Measurements from ENCODE around the gene HOXA13. TPM values are rescaled to one million over a fixed set of nuclear protein-coding genes. Genes with fewer than 3 reads are reported as not detected.

The HOXA13 gene
- total RNA-seq, 1 experiment from 2014 or later = 0.68 TPM

DNA sequence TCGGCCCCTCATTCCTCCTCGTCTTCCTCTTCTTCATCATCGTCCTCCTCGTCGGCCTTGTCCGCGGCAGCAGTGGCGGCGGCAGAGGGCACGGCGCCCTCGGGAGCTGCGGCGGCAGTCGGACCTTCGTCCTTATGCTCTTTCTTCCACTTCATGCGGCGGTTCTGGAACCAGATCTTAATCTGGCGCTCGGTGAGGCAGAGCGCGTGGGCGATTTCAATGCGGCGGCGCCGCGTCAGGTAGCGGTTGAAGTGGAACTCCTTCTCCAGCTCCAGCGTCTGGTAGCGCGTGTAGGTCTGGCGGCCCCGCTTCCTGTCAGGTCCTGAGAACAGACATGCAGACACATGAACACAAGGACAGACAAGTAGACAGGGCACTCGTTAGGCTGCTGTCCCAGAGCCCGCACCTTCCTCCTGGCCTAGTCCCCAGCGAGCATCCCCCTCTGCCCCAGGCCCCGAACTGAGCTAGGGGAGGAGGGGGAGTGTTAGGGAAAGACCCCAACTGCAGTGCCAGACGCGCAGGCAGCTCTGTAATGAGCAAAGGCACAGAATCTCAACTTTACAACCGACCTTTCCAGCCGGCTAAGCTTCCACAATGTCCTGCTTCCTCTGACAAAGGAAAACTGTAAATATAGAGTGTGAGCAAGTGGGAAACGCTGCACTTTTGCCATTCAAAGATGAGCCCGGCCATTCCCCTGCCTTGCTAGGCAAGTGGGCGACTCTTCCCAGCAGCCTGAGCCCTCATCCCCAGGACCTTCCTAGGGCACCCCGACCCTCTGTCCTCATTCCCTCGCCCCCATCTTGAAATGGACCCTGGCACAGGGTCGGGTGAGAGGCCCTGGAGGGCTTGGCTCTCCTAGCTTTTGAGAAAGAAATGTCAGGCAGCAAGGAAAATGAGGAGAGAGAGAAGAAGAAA is 44.7 kb downstream of the HOXA13 start:
- H3K27me3 ChIP-seq (replicated peaks; ENCODE audit: control insufficient read depth, insufficient read depth, low read length) = no peaks in the 10 kb centered on the region
- ChIA-PET POLR2A (no interaction called here), CTCF (no interaction called here)
- no peaks in the 10 kb centered on the region for H3K9me3 ChIP-seq
- Mint-ChIP-seq H3K4me3 (ENCODE audit: unreplicated experiment) (peak overlapping the region; percentile 93), H3K27me3 (ENCODE audit: insufficient read depth, unreplicated experiment) (no peaks in the 10 kb centered on the region), H3K9me3 (ENCODE audit: unreplicated experiment) (no peaks in the 10 kb centered on the region), H3K27ac (ENCODE audit: unreplicated experiment) (peak overlapping the region; percentile 93), H3K36me3 (ENCODE audit: insufficient read depth, unreplicated experiment) (peaks cover 27% of the 10 kb centered on the region), H3K4me1 (ENCODE audit: low read depth, unreplicated experiment) (peaks cover 7% of the 10 kb centered on the region)
- BruUV-seq (replicated peaks) = no TSS peak
- peak overlapping the region; percentile 49 for H3K4me3 ChIP-seq (ENCODE audit: low read depth, low read length)
- TF ChIP-seq CTCF (IDR thresholded peaks at IDR 0.05; ENCODE audit: insufficient read depth in 1 of 2, low read depth in 1 of 2, low read length in 1 of 2, severe bottlenecking in 1 of 2, unreplicated experiment in 1 of 2) = no peak
- H3K4me1 ChIP-seq = peaks cover 6% of the 10 kb centered on the region
- H3K36me3 ChIP-seq (ENCODE audit: control insufficient read depth, insufficient read depth, low read length) = no peaks in the 10 kb centered on the region; the same call in 1 of the 2 replicates
- peak in 1 of 2 experiments; percentile 27 for DNase-seq
- intact Hi-C loops (cut with micrococcal nuclease; ENCODE audit: unreplicated experiment) = no loop called here

- Mint-ChIP-seq H3K9me3 (ENCODE audit: unreplicated experiment) (no peaks in the 10 kb centered on the region), H3K4me3 (ENCODE audit: unreplicated experiment) (no peak overlapping the region), H3K27me3 (ENCODE audit: insufficient read depth, unreplicated experiment) (no peaks in the 10 kb centered on the region), H3K36me3 (ENCODE audit: insufficient read depth, unreplicated experiment) (peaks cover 27% of the 10 kb centered on the region), H3K27ac (ENCODE audit: unreplicated experiment) (no peak overlapping the region), H3K4me1 (ENCODE audit: low read depth, unreplicated experiment) (no peaks in the 10 kb centered on the region)
- Histone ChIP-seq H3K27me3 (replicated peaks; ENCODE audit: control insufficient read depth, insufficient read depth, low read length) (no peaks in the 10 kb centered on the region), H3K4me1 (peaks cover 8% of the 10 kb centered on the region; the same call in 1 of the 2 replicates), H3K36me3 (ENCODE audit: control insufficient read depth, insufficient read depth, low read length) (no peaks in the 10 kb centered on the region; the same call in 1 of the 2 replicates), H3K4me3 (ENCODE audit: low read depth, low read length) (no peak overlapping the region), H3K9me3 (no peaks in the 10 kb centered on the region)
- DNase-seq = no peak
- CTCF ChIA-PET = no interaction called here
- TSS peak; percentile 61 for BruUV-seq (replicated peaks)
- intact Hi-C loops (cut with micrococcal nuclease; ENCODE audit: unreplicated experiment) = no loop called here
- no peak for TF ChIP-seq CTCF (IDR thresholded peaks at IDR 0.05; ENCODE audit: insufficient read depth in 1 of 2, low read depth in 1 of 2, low read length in 1 of 2, severe bottlenecking in 1 of 2, unreplicated experiment in 1 of 2)
- POLR2A ChIA-PET = no interaction called here
Measured at GRCh38 chr7:27154369-27154768, 45.5 kb downstream of the HOXA13 start.

GRCh38 chr7:27153526-27153925 is 46.4 kb downstream of the HOXA13 start:
- Histone ChIP-seq H3K4me1 (peaks cover 16% of the 10 kb centered on the region), H3K4me3 (ENCODE audit: low read depth, low read length) (no peak overlapping the region), H3K27me3 (replicated peaks; ENCODE audit: control insufficient read depth, insufficient read depth, low read length) (no peaks in the 10 kb centered on the region), H3K9me3 (no peaks in the 10 kb centered on the region), H3K36me3 (ENCODE audit: control insufficient read depth, insufficient read depth, low read length) (no peaks in the 10 kb centered on the region; the same call in 1 of the 2 replicates)
- intact Hi-C loops (cut with micrococcal nuclease; ENCODE audit: unreplicated experiment) = no loop called here
- no peak overlapping the region for H3K4me3 Mint-ChIP-seq (ENCODE audit: unreplicated experiment)
- ChIA-PET CTCF (no interaction called here), POLR2A (no interaction called here)
- no peaks in the 10 kb centered on the region for H3K9me3 Mint-ChIP-seq (ENCODE audit: unreplicated experiment)
- H3K27ac Mint-ChIP-seq (ENCODE audit: unreplicated experiment) = no peak overlapping the region
- TF ChIP-seq CTCF (IDR thresholded peaks at IDR 0.05; ENCODE audit: insufficient read depth in 1 of 2, low read depth in 1 of 2, low read length in 1 of 2, severe bottlenecking in 1 of 2, unreplicated experiment in 1 of 2) = no peak
- DNase-seq = no peak
- H3K4me1 Mint-ChIP-seq (ENCODE audit: low read depth, unreplicated experiment) = no peaks in the 10 kb centered on the region
- no peaks in the 10 kb centered on the region for H3K27me3 Mint-ChIP-seq (ENCODE audit: insufficient read depth, unreplicated experiment)
- no TSS peak for BruUV-seq (replicated peaks)
- H3K36me3 Mint-ChIP-seq (ENCODE audit: insufficient read depth, unreplicated experiment) = peaks cover 27% of the 10 kb centered on the region

All from Caco-2 (cell line).